PC-9 (cell line): ENCODE data around the gene ASIC4.

Experiments used
- EZH2 ChIP-seq: fragments of 200-600 bp; sonication (generic); IDR thresholded peaks from 2 replicates; pipeline ENCODE4 v1.8.0; 2017; ENCODE audit warnings: antibody characterized with exemption, low read depth
- TF ChIP-seq, protein P1 (sequence below): fragments of 200-600 bp; sonication (generic); conservative IDR thresholded peaks from 2 replicates; pipeline ENCODE4 v1.6.1; 2017; ENCODE audit warnings: mixed run types, antibody characterized with exemption, mild to moderate bottlenecking, moderate library complexity

DNA sequence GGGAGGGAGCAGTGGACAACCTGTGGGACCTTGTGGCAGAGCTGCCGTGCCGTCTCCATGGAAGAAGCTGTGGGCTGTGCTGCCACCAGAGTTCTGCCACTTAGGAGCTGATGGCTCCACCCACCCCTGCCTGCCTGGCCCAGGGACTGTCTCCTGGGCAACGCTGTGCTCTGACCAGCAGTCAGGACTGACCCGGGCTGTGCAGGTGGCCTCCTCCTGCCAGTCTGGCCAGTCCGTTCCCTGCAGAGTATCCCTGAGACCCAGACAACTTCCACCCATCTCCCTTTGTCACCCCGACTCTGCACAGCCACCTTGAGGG is 12.8 kb downstream of the ASIC4 start:
- TF ChIP-seq EZH2, result no peak
- TF ChIP-seq, protein P1, sequence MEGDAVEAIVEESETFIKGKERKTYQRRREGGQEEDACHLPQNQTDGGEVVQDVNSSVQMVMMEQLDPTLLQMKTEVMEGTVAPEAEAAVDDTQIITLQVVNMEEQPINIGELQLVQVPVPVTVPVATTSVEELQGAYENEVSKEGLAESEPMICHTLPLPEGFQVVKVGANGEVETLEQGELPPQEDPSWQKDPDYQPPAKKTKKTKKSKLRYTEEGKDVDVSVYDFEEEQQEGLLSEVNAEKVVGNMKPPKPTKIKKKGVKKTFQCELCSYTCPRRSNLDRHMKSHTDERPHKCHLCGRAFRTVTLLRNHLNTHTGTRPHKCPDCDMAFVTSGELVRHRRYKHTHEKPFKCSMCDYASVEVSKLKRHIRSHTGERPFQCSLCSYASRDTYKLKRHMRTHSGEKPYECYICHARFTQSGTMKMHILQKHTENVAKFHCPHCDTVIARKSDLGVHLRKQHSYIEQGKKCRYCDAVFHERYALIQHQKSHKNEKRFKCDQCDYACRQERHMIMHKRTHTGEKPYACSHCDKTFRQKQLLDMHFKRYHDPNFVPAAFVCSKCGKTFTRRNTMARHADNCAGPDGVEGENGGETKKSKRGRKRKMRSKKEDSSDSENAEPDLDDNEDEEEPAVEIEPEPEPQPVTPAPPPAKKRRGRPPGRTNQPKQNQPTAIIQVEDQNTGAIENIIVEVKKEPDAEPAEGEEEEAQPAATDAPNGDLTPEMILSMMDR, result no peak
